ENCODE results near the gene CCM2.
A peak's percentile ranks its signal among the peaks of the same experiment; 100 is the strongest.

The CCM2 gene

DNA sequence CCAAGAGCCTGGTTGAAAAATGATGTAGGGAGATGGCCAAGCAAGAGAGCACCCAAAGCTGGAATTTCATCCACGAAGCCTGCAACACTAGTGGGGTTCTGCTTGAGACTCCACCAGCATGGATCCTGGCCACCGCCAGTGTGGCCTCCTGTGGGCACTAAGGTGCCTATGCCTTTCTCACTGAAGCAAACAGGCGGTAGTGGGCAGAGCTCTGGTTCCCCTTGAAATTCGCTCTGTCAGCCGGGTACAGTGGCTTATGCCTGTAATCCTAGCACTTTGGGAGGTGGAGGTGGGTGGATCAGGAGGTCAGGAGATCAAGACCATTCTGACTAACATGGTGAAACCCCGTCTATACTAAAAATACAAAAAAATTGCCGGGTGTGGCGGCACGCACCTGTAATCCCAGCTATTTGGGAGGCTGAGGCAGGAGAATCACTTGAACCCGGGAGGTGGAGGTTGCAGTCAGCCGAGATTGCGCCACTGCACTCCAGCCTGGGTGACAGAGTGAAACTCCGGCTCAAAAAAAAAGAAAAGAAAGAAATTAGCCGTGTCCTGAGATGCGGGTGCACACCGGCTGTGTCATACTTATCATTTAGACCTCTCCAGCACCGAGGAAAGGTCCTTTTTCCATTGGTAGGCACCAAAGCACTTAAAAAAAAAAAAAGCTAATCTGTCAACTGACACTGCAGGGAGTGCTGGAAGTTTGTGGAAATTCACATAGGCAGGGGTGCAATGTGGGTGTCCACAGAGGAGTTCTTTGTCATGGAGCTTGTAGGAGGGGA is 28.3 kb downstream of the CCM2 start:
- no peaks in the 10 kb centered on the region for H3K9me3 ChIP-seq (ENCODE audit: insufficient read depth, low read length, severe bottlenecking)
- no peak for TF ChIP-seq EZH2 (IDR thresholded peaks at IDR 0.05; ENCODE audit: borderline replicate concordance, low read depth, low read length, severe bottlenecking)
- TF ChIP-seq, protein P1, sequence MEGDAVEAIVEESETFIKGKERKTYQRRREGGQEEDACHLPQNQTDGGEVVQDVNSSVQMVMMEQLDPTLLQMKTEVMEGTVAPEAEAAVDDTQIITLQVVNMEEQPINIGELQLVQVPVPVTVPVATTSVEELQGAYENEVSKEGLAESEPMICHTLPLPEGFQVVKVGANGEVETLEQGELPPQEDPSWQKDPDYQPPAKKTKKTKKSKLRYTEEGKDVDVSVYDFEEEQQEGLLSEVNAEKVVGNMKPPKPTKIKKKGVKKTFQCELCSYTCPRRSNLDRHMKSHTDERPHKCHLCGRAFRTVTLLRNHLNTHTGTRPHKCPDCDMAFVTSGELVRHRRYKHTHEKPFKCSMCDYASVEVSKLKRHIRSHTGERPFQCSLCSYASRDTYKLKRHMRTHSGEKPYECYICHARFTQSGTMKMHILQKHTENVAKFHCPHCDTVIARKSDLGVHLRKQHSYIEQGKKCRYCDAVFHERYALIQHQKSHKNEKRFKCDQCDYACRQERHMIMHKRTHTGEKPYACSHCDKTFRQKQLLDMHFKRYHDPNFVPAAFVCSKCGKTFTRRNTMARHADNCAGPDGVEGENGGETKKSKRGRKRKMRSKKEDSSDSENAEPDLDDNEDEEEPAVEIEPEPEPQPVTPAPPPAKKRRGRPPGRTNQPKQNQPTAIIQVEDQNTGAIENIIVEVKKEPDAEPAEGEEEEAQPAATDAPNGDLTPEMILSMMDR (IDR thresholded peaks at IDR 0.05; ENCODE audit: borderline replicate concordance, extremely low read depth, low read length, poor library complexity, severe bottlenecking) = no peak
- peaks cover 97% of the 10 kb centered on the region for H3K79me2 ChIP-seq (ENCODE audit: insufficient read depth, low read length)
- peaks cover 42% of the 10 kb centered on the region for H3K36me3 ChIP-seq (ENCODE audit: insufficient read depth, low read length)
- no peaks in the 10 kb centered on the region for H3K27me3 ChIP-seq (ENCODE audit: insufficient read depth, low read length, poor library complexity)
- peaks cover 31% of the 10 kb centered on the region for H4K20me1 ChIP-seq (ENCODE audit: insufficient read depth, low read length)
- H3K9ac ChIP-seq (ENCODE audit: low read depth, low read length) = peak overlapping the region; percentile 91
- ATAC-seq (ENCODE audit: insufficient read depth, low read depth) (peak; percentile 22; the same call in 1 of the 3 replicates), DNase-seq (peak; percentile 29)
- peak overlapping the region; percentile 100 for H3K27ac ChIP-seq (ENCODE audit: low read length)
- H3K4me1 ChIP-seq (ENCODE audit: insufficient read depth, low read length) = peaks cover 80% of the 10 kb centered on the region
- H2AFZ ChIP-seq (ENCODE audit: low read depth, low read length) = no peak overlapping the region
- peak overlapping the region; percentile 81 for H3K4me2 ChIP-seq (ENCODE audit: insufficient read depth, low read length)
- peak overlapping the region; percentile 49 to 78 for H3K4me3 ChIP-seq (ENCODE audit: low read depth in 1 of 2, low read length in 2 of 2)

DNA sequence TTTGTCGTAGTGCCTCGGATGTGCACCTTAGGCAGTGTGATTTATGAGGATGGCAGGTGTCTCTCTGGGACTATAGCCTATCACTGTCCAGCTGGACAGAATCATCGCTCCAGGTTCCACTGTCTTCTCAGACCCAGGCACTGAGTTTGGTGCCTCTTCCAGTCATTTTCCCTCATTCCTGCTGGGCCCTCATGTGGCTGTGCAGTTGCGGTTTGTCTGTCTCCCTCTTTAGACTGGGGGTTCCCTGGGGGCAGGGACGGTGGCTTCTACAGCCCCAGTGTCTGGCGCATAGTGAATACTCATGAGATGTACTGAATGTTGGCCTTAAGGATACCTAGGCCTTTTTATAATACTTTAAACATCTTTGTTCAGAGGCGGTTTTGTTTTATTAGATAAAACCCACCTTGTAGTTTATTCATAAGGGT is 28.9 kb downstream of the CCM2 start:
- peak overlapping the region; percentile 49 to 78; a peak in 3 of 4 replicates for H3K4me3 ChIP-seq (ENCODE audit: low read depth in 1 of 2, low read length in 2 of 2)
- H2AFZ ChIP-seq (ENCODE audit: low read depth, low read length) = no peak overlapping the region
- peak overlapping the region; percentile 81 for H3K4me2 ChIP-seq (ENCODE audit: insufficient read depth, low read length)
- no peaks in the 10 kb centered on the region for H3K27me3 ChIP-seq (ENCODE audit: insufficient read depth, low read length, poor library complexity)
- no peaks in the 10 kb centered on the region for H3K9me3 ChIP-seq (ENCODE audit: insufficient read depth, low read length, severe bottlenecking)
- H4K20me1 ChIP-seq (ENCODE audit: insufficient read depth, low read length) = peaks cover 36% of the 10 kb centered on the region
- peak overlapping the region; percentile 91 for H3K9ac ChIP-seq (ENCODE audit: low read depth, low read length)
- H3K36me3 ChIP-seq (ENCODE audit: insufficient read depth, low read length) = peaks cover 45% of the 10 kb centered on the region
- peak overlapping the region; percentile 100 for H3K27ac ChIP-seq (ENCODE audit: low read length)
- DNase-seq (peak; percentile 22), ATAC-seq (ENCODE audit: insufficient read depth, low read depth) (no peak)
- peaks cover 98% of the 10 kb centered on the region for H3K79me2 ChIP-seq (ENCODE audit: insufficient read depth, low read length)
- TF ChIP-seq EZH2 (IDR thresholded peaks at IDR 0.05; ENCODE audit: borderline replicate concordance, low read depth, low read length, severe bottlenecking) = no peak
- TF ChIP-seq, protein P1 (IDR thresholded peaks at IDR 0.05; ENCODE audit: borderline replicate concordance, extremely low read depth, low read length, poor library complexity, severe bottlenecking) = no peak
- peaks cover 84% of the 10 kb centered on the region for H3K4me1 ChIP-seq (ENCODE audit: insufficient read depth, low read length)

DNA sequence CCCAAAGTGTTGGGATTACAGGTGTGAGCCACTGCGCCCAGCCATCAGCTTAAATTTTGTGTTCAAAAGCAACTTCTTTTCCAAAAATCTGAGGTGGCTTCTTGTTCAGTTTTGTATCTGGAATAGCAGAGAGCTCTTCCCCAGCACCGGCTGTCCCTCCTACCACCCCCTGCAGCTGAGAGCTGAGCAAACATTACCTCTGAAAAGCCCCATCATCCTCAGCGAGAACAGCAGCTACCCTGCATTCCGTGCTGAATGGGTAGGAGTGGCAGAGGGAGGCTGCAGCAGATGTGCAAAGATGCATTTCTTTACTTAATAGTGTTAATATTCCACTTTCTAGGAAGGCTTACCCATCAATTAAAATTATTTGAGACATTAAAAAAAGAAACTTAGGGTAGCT is 31.8 kb downstream of the CCM2 start:
- TF ChIP-seq EZH2 (IDR thresholded peaks at IDR 0.05; ENCODE audit: borderline replicate concordance, low read depth, low read length, severe bottlenecking) = no peak
- TF ChIP-seq, protein P1 (IDR thresholded peaks at IDR 0.05; ENCODE audit: borderline replicate concordance, extremely low read depth, low read length, poor library complexity, severe bottlenecking) = no peak
- H3K4me3 ChIP-seq (ENCODE audit: low read depth in 1 of 2, low read length in 2 of 2) = 0 out of 4 replicates have a peak overlapping the region, but pooled peaks of 1 of the 2 experiments have one; percentile 32
- peaks cover 99% of the 10 kb centered on the region for H3K79me2 ChIP-seq (ENCODE audit: insufficient read depth, low read length)
- H3K9ac ChIP-seq (ENCODE audit: low read depth, low read length) = 0 out of 2 replicates have a peak overlapping the region, but pooled peaks have one; percentile 8
- peaks cover 60% of the 10 kb centered on the region for H3K36me3 ChIP-seq (ENCODE audit: insufficient read depth, low read length)
- peaks cover 68% of the 10 kb centered on the region for H3K4me1 ChIP-seq (ENCODE audit: insufficient read depth, low read length)
- no peak for DNase-seq
- H3K27ac ChIP-seq (ENCODE audit: low read length) = peak overlapping the region; percentile 62
- H4K20me1 ChIP-seq (ENCODE audit: insufficient read depth, low read length) = peaks cover 57% of the 10 kb centered on the region
- H2AFZ ChIP-seq (ENCODE audit: low read depth, low read length) = no peak overlapping the region
- H3K4me2 ChIP-seq (ENCODE audit: insufficient read depth, low read length) = peak overlapping the region; percentile 31
- no peaks in the 10 kb centered on the region for H3K27me3 ChIP-seq (ENCODE audit: insufficient read depth, low read length, poor library complexity)
- ATAC-seq (ENCODE audit: insufficient read depth, low read depth) = no peak
- no peaks in the 10 kb centered on the region for H3K9me3 ChIP-seq (ENCODE audit: insufficient read depth, low read length, severe bottlenecking)

Data from DND-41 (cell line).